Measurements from ENCODE around the gene ADGRB3.

The ADGRB3 gene

DNA sequence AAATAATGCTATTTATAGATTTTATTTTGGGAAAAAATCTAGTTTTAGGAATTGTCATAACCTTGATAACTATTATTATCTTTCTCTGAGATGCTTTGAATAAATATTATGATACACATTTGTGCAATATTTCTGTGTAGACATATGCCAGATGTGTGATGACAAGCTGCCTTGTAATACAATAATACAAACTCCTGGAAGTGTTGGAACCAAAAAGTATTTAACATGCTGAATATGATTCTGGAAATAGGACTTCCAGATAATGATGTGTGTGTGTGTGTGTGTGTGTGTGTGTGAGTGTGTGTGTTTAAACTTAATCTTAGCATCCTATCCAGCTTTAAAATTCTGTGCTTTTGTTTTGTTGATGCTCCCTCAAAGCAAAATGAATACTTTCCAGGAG, 233.6 kb downstream of the ADGRB3 start:
- no peak overlapping the region for H3K9ac ChIP-seq (ENCODE audit: low read length)
- H3K9me3 ChIP-seq (ENCODE audit: low read length): 0 out of 2 replicates have a peak, but pooled peaks cover 3% of the 10 kb centered on the region
- TF ChIP-seq, protein P1, sequence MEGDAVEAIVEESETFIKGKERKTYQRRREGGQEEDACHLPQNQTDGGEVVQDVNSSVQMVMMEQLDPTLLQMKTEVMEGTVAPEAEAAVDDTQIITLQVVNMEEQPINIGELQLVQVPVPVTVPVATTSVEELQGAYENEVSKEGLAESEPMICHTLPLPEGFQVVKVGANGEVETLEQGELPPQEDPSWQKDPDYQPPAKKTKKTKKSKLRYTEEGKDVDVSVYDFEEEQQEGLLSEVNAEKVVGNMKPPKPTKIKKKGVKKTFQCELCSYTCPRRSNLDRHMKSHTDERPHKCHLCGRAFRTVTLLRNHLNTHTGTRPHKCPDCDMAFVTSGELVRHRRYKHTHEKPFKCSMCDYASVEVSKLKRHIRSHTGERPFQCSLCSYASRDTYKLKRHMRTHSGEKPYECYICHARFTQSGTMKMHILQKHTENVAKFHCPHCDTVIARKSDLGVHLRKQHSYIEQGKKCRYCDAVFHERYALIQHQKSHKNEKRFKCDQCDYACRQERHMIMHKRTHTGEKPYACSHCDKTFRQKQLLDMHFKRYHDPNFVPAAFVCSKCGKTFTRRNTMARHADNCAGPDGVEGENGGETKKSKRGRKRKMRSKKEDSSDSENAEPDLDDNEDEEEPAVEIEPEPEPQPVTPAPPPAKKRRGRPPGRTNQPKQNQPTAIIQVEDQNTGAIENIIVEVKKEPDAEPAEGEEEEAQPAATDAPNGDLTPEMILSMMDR (IDR thresholded peaks at IDR 0.05; ENCODE audit: low read length): no peak
- TF ChIP-seq EZH2 (IDR thresholded peaks at IDR 0.05; ENCODE audit: borderline replicate concordance, low read length): no peak
- H3K79me2 ChIP-seq (ENCODE audit: insufficient read depth, low read length): no peaks in the 10 kb centered on the region
- no peak overlapping the region for H3K27ac ChIP-seq (ENCODE audit: low read depth, low read length, poor library complexity, severe bottlenecking)
- no peaks in the 10 kb centered on the region for H3K36me3 ChIP-seq (ENCODE audit: insufficient read depth, low read length)
- H4K20me1 ChIP-seq (ENCODE audit: insufficient read depth, low read length): no peaks in the 10 kb centered on the region
- H3K4me1 ChIP-seq (ENCODE audit: insufficient read depth, low read length, severe bottlenecking): no peaks in the 10 kb centered on the region
- no peaks in the 10 kb centered on the region for H3K9me2 ChIP-seq (ENCODE audit: low read depth, low read length)
- H3K27me3 ChIP-seq (ENCODE audit: insufficient read depth, low read length): no peaks in the 10 kb centered on the region
- no peak overlapping the region for H3K4me2 ChIP-seq (ENCODE audit: low read length)
- H3K4me3 ChIP-seq (ENCODE audit: low read depth, low read length, poor library complexity, severe bottlenecking): no peak overlapping the region
- H3F3A ChIP-seq (ENCODE audit: insufficient read depth, low read length): no peaks in the 10 kb centered on the region
- H2AFZ ChIP-seq (ENCODE audit: low read length): no peak overlapping the region

DNA sequence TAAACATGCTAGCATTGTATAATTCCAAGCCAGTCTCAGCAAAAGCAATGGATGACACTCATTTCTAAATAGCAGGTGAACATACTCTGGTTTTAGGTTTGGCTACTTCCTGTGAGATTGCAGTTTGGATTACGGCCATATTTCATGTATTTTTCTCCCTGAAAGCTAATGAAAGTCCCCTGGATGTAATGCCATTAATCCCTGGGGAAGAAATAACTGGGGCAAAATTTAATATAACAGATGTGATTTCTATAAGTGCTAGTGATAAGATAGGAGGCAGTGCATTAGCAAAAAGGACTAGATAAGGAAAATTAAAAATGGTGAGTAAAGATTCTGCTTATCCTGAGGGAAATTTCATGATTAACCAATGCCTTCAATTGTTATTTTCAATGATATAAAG, 238.2 kb downstream of the ADGRB3 start:
- Histone ChIP-seq H2AFZ (ENCODE audit: low read length) (no peak overlapping the region), H3K4me2 (ENCODE audit: low read length) (no peak overlapping the region), H3K9me3 (ENCODE audit: low read length) (no peaks in the 10 kb centered on the region), H4K20me1 (ENCODE audit: insufficient read depth, low read length) (no peaks in the 10 kb centered on the region), H3K79me2 (ENCODE audit: insufficient read depth, low read length) (no peaks in the 10 kb centered on the region), H3K4me3 (ENCODE audit: low read depth, low read length, poor library complexity, severe bottlenecking) (no peak overlapping the region), H3K27ac (ENCODE audit: low read depth, low read length, poor library complexity, severe bottlenecking) (no peak overlapping the region), H3K4me1 (ENCODE audit: insufficient read depth, low read length, severe bottlenecking) (no peaks in the 10 kb centered on the region), H3K9ac (ENCODE audit: low read length) (no peak overlapping the region), H3K9me2 (ENCODE audit: low read depth, low read length) (no peaks in the 10 kb centered on the region), H3F3A (ENCODE audit: insufficient read depth, low read length) (no peaks in the 10 kb centered on the region), H3K36me3 (ENCODE audit: insufficient read depth, low read length) (no peaks in the 10 kb centered on the region), H3K27me3 (ENCODE audit: insufficient read depth, low read length) (no peaks in the 10 kb centered on the region)
- no peak for TF ChIP-seq EZH2 (IDR thresholded peaks at IDR 0.05; ENCODE audit: borderline replicate concordance, low read length)
- TF ChIP-seq, protein P1 (IDR thresholded peaks at IDR 0.05; ENCODE audit: low read length): no peak

DNA sequence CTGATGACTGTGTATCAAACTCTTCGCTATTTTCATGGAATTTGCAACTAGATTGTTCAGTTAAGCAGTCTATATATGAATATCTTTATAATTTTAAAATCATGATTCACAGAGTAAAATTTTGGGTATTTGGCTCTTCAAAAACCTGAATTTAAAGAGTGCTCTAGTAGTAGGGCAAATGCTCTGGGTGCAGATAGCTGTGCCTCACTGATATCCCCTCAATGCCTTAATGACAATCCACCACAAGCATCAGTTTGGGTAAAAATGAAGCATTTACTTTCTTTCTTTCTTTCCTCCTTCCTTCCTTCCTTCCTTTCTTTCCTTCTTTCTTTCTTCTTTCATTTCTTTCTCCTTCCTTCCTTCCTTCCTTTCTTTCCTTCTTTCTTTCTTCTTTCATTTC, 239.7 kb downstream of the ADGRB3 start:
- no peaks in the 10 kb centered on the region for H3F3A ChIP-seq (ENCODE audit: insufficient read depth, low read length)
- no peaks in the 10 kb centered on the region for H3K9me2 ChIP-seq (ENCODE audit: low read depth, low read length)
- no peaks in the 10 kb centered on the region for H3K79me2 ChIP-seq (ENCODE audit: insufficient read depth, low read length)
- H3K27ac ChIP-seq (ENCODE audit: low read depth, low read length, poor library complexity, severe bottlenecking): no peak overlapping the region
- H3K36me3 ChIP-seq (ENCODE audit: insufficient read depth, low read length): no peaks in the 10 kb centered on the region
- no peak overlapping the region for H3K4me2 ChIP-seq (ENCODE audit: low read length)
- H2AFZ ChIP-seq (ENCODE audit: low read length): no peak overlapping the region
- TF ChIP-seq, protein P1 (IDR thresholded peaks at IDR 0.05; ENCODE audit: low read length): no peak
- TF ChIP-seq EZH2 (IDR thresholded peaks at IDR 0.05; ENCODE audit: borderline replicate concordance, low read length): no peak
- H3K27me3 ChIP-seq (ENCODE audit: insufficient read depth, low read length): no peaks in the 10 kb centered on the region
- H3K4me1 ChIP-seq (ENCODE audit: insufficient read depth, low read length, severe bottlenecking): no peaks in the 10 kb centered on the region
- 0 out of 2 replicates have a peak, but pooled peaks cover 2% of the 10 kb centered on the region for H3K9me3 ChIP-seq (ENCODE audit: low read length)
- no peak overlapping the region for H3K9ac ChIP-seq (ENCODE audit: low read length)
- H4K20me1 ChIP-seq (ENCODE audit: insufficient read depth, low read length): no peaks in the 10 kb centered on the region
- no peak overlapping the region for H3K4me3 ChIP-seq (ENCODE audit: low read depth, low read length, poor library complexity, severe bottlenecking)
